ENCODE results near the gene HES7.

DNA sequence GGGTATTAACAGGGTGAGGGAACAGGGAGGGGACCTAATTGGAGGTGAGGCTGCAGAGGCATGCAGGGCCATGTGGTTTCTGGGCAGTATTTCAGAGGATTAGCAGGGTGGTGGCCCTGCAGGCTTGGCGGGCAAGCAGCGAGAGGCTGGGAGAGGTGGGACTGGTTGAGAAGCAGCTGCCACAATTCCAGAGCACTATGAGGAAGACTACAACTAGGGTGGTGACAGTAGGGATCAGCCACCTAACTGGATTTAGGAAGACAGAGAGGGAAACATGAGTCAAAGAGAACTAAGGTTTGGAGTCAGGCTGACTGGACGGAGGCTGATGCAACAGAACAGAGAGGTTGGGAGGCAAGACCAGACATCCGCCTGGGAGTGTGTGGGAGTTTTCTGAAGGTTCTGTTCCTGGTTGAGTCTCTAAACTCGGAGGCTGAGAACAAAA is 17.9 kb downstream of the HES7 start:
- TF ChIP-seq SIN3A (IDR thresholded peaks at IDR 0.05; ENCODE audit: borderline replicate concordance, low read depth, low read length): no peak
- no peak for TF ChIP-seq SMC3 (IDR thresholded peaks at IDR 0.05; ENCODE audit: low read depth, low read length)
- TF ChIP-seq, protein P1, sequence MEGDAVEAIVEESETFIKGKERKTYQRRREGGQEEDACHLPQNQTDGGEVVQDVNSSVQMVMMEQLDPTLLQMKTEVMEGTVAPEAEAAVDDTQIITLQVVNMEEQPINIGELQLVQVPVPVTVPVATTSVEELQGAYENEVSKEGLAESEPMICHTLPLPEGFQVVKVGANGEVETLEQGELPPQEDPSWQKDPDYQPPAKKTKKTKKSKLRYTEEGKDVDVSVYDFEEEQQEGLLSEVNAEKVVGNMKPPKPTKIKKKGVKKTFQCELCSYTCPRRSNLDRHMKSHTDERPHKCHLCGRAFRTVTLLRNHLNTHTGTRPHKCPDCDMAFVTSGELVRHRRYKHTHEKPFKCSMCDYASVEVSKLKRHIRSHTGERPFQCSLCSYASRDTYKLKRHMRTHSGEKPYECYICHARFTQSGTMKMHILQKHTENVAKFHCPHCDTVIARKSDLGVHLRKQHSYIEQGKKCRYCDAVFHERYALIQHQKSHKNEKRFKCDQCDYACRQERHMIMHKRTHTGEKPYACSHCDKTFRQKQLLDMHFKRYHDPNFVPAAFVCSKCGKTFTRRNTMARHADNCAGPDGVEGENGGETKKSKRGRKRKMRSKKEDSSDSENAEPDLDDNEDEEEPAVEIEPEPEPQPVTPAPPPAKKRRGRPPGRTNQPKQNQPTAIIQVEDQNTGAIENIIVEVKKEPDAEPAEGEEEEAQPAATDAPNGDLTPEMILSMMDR (IDR thresholded peaks at IDR 0.05): no peak
- TF ChIP-seq, protein P2, sequence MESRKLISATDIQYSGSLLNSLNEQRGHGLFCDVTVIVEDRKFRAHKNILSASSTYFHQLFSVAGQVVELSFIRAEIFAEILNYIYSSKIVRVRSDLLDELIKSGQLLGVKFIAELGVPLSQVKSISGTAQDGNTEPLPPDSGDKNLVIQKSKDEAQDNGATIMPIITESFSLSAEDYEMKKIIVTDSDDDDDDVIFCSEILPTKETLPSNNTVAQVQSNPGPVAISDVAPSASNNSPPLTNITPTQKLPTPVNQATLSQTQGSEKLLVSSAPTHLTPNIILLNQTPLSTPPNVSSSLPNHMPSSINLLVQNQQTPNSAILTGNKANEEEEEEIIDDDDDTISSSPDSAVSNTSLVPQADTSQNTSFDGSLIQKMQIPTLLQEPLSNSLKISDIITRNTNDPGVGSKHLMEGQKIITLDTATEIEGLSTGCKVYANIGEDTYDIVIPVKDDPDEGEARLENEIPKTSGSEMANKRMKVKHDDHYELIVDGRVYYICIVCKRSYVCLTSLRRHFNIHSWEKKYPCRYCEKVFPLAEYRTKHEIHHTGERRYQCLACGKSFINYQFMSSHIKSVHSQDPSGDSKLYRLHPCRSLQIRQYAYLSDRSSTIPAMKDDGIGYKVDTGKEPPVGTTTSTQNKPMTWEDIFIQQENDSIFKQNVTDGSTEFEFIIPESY (IDR thresholded peaks at IDR 0.05; ENCODE audit: borderline replicate concordance, low read depth): no peak
- TF ChIP-seq RFX5 (IDR thresholded peaks at IDR 0.05; ENCODE audit: low read length): no peak
- no peak for TF ChIP-seq RCOR1 (IDR thresholded peaks at IDR 0.05; ENCODE audit: low read length)
- no peak for TF ChIP-seq EP300 (IDR thresholded peaks at IDR 0.05; ENCODE audit: borderline replicate concordance in 1 of 2, low read depth in 1 of 2, low read length in 1 of 2)
- TF ChIP-seq YY1 (IDR thresholded peaks at IDR 0.05; ENCODE audit: low read depth): no peak
- TF ChIP-seq RAD21 (IDR thresholded peaks at IDR 0.05; ENCODE audit: low read length): no peak
- TF ChIP-seq, protein P3, sequence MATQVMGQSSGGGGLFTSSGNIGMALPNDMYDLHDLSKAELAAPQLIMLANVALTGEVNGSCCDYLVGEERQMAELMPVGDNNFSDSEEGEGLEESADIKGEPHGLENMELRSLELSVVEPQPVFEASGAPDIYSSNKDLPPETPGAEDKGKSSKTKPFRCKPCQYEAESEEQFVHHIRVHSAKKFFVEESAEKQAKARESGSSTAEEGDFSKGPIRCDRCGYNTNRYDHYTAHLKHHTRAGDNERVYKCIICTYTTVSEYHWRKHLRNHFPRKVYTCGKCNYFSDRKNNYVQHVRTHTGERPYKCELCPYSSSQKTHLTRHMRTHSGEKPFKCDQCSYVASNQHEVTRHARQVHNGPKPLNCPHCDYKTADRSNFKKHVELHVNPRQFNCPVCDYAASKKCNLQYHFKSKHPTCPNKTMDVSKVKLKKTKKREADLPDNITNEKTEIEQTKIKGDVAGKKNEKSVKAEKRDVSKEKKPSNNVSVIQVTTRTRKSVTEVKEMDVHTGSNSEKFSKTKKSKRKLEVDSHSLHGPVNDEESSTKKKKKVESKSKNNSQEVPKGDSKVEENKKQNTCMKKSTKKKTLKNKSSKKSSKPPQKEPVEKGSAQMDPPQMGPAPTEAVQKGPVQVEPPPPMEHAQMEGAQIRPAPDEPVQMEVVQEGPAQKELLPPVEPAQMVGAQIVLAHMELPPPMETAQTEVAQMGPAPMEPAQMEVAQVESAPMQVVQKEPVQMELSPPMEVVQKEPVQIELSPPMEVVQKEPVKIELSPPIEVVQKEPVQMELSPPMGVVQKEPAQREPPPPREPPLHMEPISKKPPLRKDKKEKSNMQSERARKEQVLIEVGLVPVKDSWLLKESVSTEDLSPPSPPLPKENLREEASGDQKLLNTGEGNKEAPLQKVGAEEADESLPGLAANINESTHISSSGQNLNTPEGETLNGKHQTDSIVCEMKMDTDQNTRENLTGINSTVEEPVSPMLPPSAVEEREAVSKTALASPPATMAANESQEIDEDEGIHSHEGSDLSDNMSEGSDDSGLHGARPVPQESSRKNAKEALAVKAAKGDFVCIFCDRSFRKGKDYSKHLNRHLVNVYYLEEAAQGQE (IDR thresholded peaks at IDR 0.05; ENCODE audit: low read depth, low read length): no peak
- TF ChIP-seq, protein P4, sequence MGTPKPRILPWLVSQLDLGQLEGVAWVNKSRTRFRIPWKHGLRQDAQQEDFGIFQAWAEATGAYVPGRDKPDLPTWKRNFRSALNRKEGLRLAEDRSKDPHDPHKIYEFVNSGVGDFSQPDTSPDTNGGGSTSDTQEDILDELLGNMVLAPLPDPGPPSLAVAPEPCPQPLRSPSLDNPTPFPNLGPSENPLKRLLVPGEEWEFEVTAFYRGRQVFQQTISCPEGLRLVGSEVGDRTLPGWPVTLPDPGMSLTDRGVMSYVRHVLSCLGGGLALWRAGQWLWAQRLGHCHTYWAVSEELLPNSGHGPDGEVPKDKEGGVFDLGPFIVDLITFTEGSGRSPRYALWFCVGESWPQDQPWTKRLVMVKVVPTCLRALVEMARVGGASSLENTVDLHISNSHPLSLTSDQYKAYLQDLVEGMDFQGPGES (IDR thresholded peaks at IDR 0.05; ENCODE audit: low read depth, low read length): no peak
- TF ChIP-seq POLR2AphosphoS5 (IDR thresholded peaks at IDR 0.05; ENCODE audit: low read depth, low read length): no peak
- TF ChIP-seq TAF1 (IDR thresholded peaks at IDR 0.05; ENCODE audit: borderline replicate concordance, low read depth, low read length): no peak

All from SK-N-SH (cell line).